Lung (tissue), 12 donors: Measurements from ENCODE around the gene ANXA9. TPM values are rescaled to one million over a fixed set of nuclear protein-coding genes. Genes with fewer than 3 reads are reported as not detected.

Experiments
- ATAC-seq: fragments of 200-7000 bp; cut with Tn5 transposase; one replicate; pipeline ENCODE4 v1.9.1; 2020; ENCODE audit warnings: moderate number of reproducible peaks; ENCODE audit not compliant: insufficient read depth, low FRiP score
- DNase-seq, 3 donors: peaks; one replicate each; pipeline ENCODE4 v3.0.0-alpha.2; 2013 to 2017
- H3K27ac ChIP-seq, 2 donors: one replicate each; pipeline ENCODE4 v1.5.1; 2013; ENCODE audit warnings: mild to moderate bottlenecking in 2 of 2, moderate library complexity in 2 of 2, control low read depth in 1 of 2, inconsistent platforms in 1 of 2, low read depth in 1 of 2, low read length in 1 of 2
- H3K27me3 ChIP-seq, 3 donors: one replicate each; pipeline ENCODE4 v1.5.1; 2013; ENCODE audit warnings: low read length in 2 of 3; ENCODE audit not compliant: control insufficient read depth in 3 of 3, insufficient read depth in 3 of 3
- H3K36me3 ChIP-seq, 4 donors: one replicate each; pipeline ENCODE4 v1.5.1; 2013; ENCODE audit warnings: low read length in 4 of 4, mild to moderate bottlenecking in 1 of 4, moderate library complexity in 1 of 4; ENCODE audit not compliant: control insufficient read depth in 4 of 4, insufficient read depth in 4 of 4
- H3K4me1 ChIP-seq, 5 donors: one replicate each; pipeline ENCODE4 v1.5.1; 2013; ENCODE audit warnings: low read length in 5 of 5, mild to moderate bottlenecking in 2 of 5, moderate library complexity in 1 of 5; ENCODE audit not compliant: control insufficient read depth in 5 of 5, insufficient read depth in 5 of 5
- H3K4me3 ChIP-seq: one replicate; pipeline ENCODE4 v1.5.1; 2013; ENCODE audit warnings: mild to moderate bottlenecking, control low read depth, moderate library complexity
- H3K9ac ChIP-seq, 2 donors: one replicate each; pipeline ENCODE4 v1.5.1; 2013; ENCODE audit warnings: low read length in 2 of 2, control low read depth in 1 of 2; ENCODE audit not compliant: insufficient read depth in 1 of 2
- H3K9me3 ChIP-seq, 4 donors: one replicate each; pipeline ENCODE4 v1.5.1; 2013; ENCODE audit warnings: low read length in 3 of 4, mild to moderate bottlenecking in 1 of 4, moderate library complexity in 1 of 4; ENCODE audit not compliant: control insufficient read depth in 4 of 4, insufficient read depth in 3 of 4
- WGBS, 2 donors: extraction: QIAGEN DNeasy Blood & Tissue Kit; methylation state at CpG; one replicate each; pipeline ENCODE4 v1.1.7; 2013; 5-methylcytosine and 5-hydroxymethylcytosine counted together
- polyA plus RNA-seq, 2 donors: library from polyadenylated mRNA; stranded (reverse); fragments of 200-250 nt; gene quantifications; one replicate each; pipeline ENCODE4 v1.2.1, GENCODE V29; 2013
- total RNA-seq, 2 donors: library from RNA; depleted of rRNA in 1 of 2; stranded (reverse); fragments of >200 nt in 1 of 2; gene quantifications; one replicate each; pipeline ENCODE4 v1.2.1, GENCODE V29; 2014 to 2021
- TF ChIP-seq, protein P1 (sequence below): IDR thresholded peaks from 2 replicates; pipeline ENCODE4 v1.5.1; 2012; ENCODE audit warnings: mild to moderate bottlenecking; ENCODE audit errors: control extremely low read depth, extremely low read depth
- donor health status: control.
- donor health status: control.
- donor health status: Bipolar disorder and iron deficiency.
- donor health status: healthy.
- donor health status: DM: yes; HTN: yes; CAD: no.

ANXA9 gene
- total and polyA plus RNA-seq, 4 donors = 0.37 to 1.3 (median 0.85) TPM

DNA sequence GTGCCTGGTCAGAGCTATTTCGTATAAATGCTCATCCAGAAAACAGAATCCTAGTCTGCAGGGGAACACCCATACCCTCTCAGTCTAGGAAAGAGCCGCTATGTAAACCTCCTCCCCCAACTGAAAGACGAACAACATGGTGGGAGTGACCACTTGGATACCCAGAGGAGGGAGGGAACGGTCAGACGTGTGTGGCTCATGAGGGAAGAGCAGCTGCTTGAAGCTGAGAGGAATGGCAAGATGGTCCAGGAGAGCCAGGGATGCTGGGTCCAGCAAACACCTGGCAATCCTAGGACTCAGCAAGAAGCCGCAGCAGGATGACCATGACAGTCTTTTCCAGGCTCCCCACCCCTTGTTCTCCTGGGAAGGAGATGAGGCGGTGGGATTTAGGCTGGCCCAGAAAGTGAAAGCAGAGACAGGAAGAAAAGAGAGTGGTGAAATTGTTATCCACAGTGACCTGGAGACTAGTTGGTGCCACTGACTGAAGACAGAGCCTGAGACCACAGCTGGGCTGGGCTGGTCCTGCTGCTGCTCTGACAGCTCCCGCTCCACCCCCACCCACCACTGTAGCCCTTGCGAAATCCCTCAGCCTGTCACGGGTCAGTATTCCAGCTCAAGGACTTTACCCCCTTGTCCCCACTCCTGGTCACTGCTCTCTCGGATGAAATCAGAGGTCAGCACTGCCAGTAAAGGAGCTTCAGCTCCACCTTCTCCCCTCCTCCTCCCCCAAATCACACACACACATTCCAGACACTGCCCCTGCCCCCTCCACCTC, 11.1 kb upstream of the ANXA9 start:
- DNase-seq (peak; percentile 80 to 92 (median 82)), ATAC-seq (peak; percentile 36)
- Histone ChIP-seq H3K9me3 (no peaks in the 10 kb centered on the region), H3K36me3 (peaks cover 21 to 31% (median 28%) of the 10 kb centered on the region in 4 donors), H3K27me3 (no peaks in the 10 kb centered on the region), H3K4me3 (no peak overlapping the region), H3K4me1 (peaks cover 24 to 34% (median 27%) of the 10 kb centered on the region in 5 donors), H3K27ac (peak overlapping the region; percentile 76 to 98), H3K9ac (peak overlapping the region in 1 of 2 donors; percentile 57)
- 39 to 44% methylated on average over 11 of the region's 11 CpGs for WGBS, 2 donors
- TF ChIP-seq, protein P1, sequence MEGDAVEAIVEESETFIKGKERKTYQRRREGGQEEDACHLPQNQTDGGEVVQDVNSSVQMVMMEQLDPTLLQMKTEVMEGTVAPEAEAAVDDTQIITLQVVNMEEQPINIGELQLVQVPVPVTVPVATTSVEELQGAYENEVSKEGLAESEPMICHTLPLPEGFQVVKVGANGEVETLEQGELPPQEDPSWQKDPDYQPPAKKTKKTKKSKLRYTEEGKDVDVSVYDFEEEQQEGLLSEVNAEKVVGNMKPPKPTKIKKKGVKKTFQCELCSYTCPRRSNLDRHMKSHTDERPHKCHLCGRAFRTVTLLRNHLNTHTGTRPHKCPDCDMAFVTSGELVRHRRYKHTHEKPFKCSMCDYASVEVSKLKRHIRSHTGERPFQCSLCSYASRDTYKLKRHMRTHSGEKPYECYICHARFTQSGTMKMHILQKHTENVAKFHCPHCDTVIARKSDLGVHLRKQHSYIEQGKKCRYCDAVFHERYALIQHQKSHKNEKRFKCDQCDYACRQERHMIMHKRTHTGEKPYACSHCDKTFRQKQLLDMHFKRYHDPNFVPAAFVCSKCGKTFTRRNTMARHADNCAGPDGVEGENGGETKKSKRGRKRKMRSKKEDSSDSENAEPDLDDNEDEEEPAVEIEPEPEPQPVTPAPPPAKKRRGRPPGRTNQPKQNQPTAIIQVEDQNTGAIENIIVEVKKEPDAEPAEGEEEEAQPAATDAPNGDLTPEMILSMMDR = no peak

DNA sequence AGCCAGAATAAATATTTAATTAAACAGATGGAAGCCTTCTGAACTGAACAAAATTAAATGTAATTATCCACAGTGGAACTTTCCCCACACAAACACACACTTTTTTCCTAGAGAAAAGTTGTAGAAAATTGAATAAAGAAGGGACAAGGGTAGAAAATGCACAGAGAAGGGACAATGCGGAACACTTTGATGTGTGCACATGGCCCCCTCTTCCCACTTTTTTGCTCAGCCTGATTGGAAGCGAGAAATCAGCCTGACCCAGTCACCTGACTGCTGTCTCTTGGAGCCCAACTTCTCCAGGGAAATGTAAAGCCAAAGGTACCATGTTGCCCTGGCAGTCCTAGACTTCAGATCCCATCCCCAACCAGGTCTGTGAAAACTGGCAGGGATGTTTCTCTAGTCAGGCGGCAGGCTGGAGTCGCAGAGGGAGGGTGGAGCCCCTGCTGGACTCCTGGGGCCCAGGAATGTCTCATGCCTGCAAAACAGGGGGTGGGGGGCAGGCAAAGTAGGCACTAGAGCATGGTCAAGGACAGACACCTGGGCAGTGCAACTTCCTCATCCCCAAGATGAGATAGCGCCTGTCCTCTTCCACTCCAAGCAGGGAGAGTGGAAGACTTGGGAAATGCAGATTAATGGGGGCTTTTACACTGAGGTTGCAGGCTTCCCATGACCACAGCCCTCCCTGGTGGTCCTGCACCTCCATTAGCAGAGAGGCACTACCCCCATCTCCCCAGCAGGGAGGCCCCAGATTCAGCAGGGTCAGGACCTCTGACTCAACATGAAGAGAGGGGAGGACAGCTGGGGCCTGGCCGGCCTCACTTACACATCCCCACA, 10.3 kb upstream of the ANXA9 start:
- TF ChIP-seq, protein P1 = no peak
- DNase-seq (peak in 1 of 3 donors; percentile 40), ATAC-seq (no peak)
- peak overlapping the region; percentile 84 for H3K4me3 ChIP-seq
- H3K27me3 ChIP-seq = no peaks in the 10 kb centered on the region
- H3K9me3 ChIP-seq = no peaks in the 10 kb centered on the region
- H3K4me1 ChIP-seq = peaks cover 24 to 34% (median 27%) of the 10 kb centered on the region in 5 donors
- H3K9ac ChIP-seq = peak overlapping the region in 1 of 2 donors; percentile 89
- WGBS, 2 donors = 56 to 74% methylated on average over 6 of the region's 6 CpGs
- H3K27ac ChIP-seq = peak overlapping the region; percentile 92 to 98
- peaks cover 13 to 26% (median 21%) of the 10 kb centered on the region in 4 donors for H3K36me3 ChIP-seq

DNA sequence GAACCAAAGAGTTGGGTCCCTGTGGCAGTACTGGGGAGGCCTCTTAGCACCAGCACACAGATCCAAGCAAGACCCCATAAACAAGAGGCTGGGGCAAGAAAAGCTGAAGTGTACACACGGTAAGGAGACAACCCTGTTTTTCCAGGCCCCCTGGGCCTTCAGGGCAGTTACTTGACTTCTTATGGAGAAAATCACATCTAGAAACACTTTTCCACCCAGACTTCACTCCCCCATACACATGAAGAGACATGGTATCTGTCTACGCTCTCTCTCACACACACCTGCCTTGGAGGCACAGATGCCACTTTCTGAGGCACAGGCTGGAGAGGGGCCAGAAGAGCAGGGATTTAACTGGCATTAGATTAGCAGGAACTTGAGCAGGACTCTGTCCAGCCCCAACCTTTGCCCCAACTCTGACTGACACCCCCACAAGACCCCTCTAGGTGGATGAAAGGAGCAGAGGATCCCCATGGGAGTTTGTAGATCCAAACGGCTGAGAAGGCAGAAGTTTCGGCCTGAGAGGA, 9.6 kb upstream of the ANXA9 start:
- 50 to 62% methylated on average over 4 of the region's 4 CpGs for WGBS, 2 donors
- peaks cover 7 to 19% (median 15%) of the 10 kb centered on the region in 4 donors for H3K36me3 ChIP-seq
- peaks cover 24 to 34% (median 28%) of the 10 kb centered on the region in 5 donors for H3K4me1 ChIP-seq
- peak overlapping the region in 1 of 2 donors; percentile 89 for H3K9ac ChIP-seq
- no peaks in the 10 kb centered on the region for H3K9me3 ChIP-seq
- TF ChIP-seq, protein P1 = no peak
- H3K4me3 ChIP-seq = peak overlapping the region; percentile 84
- DNase-seq (no peak), ATAC-seq (no peak)
- peak overlapping the region; percentile 92 to 98 for H3K27ac ChIP-seq
- H3K27me3 ChIP-seq = no peaks in the 10 kb centered on the region
